K562 (cell line): Measurements from ENCODE around the gene PBRM1. TPM values are rescaled to one million over a fixed set of nuclear protein-coding genes. Genes with fewer than 3 reads are reported as not detected.
A peak's percentile ranks its signal among the peaks of the same experiment; 100 is the strongest.

Source experiments
- SMARCB1 ChIP-seq: IDR thresholded peaks from 2 replicates; pipeline ENCODE4 v1.6.1; 2011; ENCODE audit warnings: improper control_type of control experiment, low read depth; ENCODE audit not compliant: insufficient read length
- SRSF3 ChIP-seq: fragments of 200-400 bp; formaldehyde crosslinking; IDR thresholded peaks from 2 replicates; pipeline ENCODE4 v1.6.1; 2016; ENCODE audit warnings: mild to moderate bottlenecking, low read length, moderate library complexity; ENCODE audit not compliant: insufficient read depth
- TAF15 ChIP-seq: fragments of 200-400 bp; formaldehyde crosslinking; IDR thresholded peaks from 2 replicates; pipeline ENCODE4 v1.6.1; 2017; ENCODE audit warnings: mild to moderate bottlenecking, low read depth, low read length, moderate library complexity
- ZBTB8A ChIP-seq: fragments of 450-650 bp; IDR thresholded peaks from 2 replicates; pipeline ENCODE4 v1.6.1; 2018; ENCODE audit warnings: mild to moderate bottlenecking, moderate library complexity; ENCODE audit not compliant: partially characterized antibody
- ZNF121 ChIP-seq: sonication (generic); formaldehyde crosslinking; conservative IDR thresholded peaks from 2 replicates; pipeline ENCODE4 v1.8.0; 2022; ENCODE audit warnings: missing genetic modification reagents
- polyA plus RNA-seq, 8 experiments: library from polyadenylated mRNA; depleted of rRNA in 4 of 8; stranded (reverse) in 5 of 8; unstranded in 3 of 8; fragments of >200 nt; fragmentation: Nextera tagmentation in 2 of 8; fragmentation: Illumina TruSeq in 1 of 8; extraction: Ambion mirVana in 2 of 8; extraction: Trizol in 1 of 8; gene quantifications; 2 replicates each; pipeline versions ENCODE4 v1.2.1 to v1.2.3, GENCODE V29; 2011 to 2014; ENCODE audit warnings: inconsistent platforms in 1 of 8, missing spikeins in 1 of 8
- total RNA-seq, 7 experiments: library from RNA; depleted of rRNA in 6 of 7; stranded (reverse); fragments of >200 nt in 6 of 7; fragmentation: Illumina TruSeq in 2 of 7; extraction: Trizol in 2 of 7; gene quantifications; 2 replicates each; pipeline versions ENCODE4 v1.2.1 to v1.2.3, GENCODE V29; 2011 to 2021; ENCODE audit warnings: low replicate concordance in 1 of 7
- TF ChIP-seq, protein P1 (sequence below): fragments of 450-650 bp; IDR thresholded peaks from 2 replicates; pipeline ENCODE4 v1.6.1; 2016; ENCODE audit warnings: mild to moderate bottlenecking, moderate library complexity
- TF ChIP-seq, protein P2 (sequence below): sonication (generic); formaldehyde crosslinking; IDR thresholded peaks from 2 replicates; pipeline ENCODE4 v1.9.0; 2022; ENCODE audit warnings: mild to moderate bottlenecking, missing genetic modification reagents
- TF ChIP-seq, protein P3 (sequence below): fragments of 250-450 bp; sonication (Bioruptor Pico); IDR thresholded peaks from 2 replicates; pipeline ENCODE4 v1.8.0; 2021; ENCODE audit warnings: borderline replicate concordance, mild to moderate bottlenecking, moderate library complexity; ENCODE audit not compliant: poor library complexity, severe bottlenecking
- TF ChIP-seq, protein P4 (sequence below): fragments of 450-650 bp; formaldehyde crosslinking; conservative IDR thresholded peaks from 2 replicates; pipeline ENCODE4 v1.4.0; 2022; ENCODE audit warnings: mild to moderate bottlenecking, missing genetic modification characterization

Gene PBRM1
- total and polyA plus RNA-seq, 9 of the 15 experiments (the other 6 are each of a cell fraction or from before 2014, with no cell fraction given): 3.9 to 31.8 (median 19.0) TPM

DNA sequence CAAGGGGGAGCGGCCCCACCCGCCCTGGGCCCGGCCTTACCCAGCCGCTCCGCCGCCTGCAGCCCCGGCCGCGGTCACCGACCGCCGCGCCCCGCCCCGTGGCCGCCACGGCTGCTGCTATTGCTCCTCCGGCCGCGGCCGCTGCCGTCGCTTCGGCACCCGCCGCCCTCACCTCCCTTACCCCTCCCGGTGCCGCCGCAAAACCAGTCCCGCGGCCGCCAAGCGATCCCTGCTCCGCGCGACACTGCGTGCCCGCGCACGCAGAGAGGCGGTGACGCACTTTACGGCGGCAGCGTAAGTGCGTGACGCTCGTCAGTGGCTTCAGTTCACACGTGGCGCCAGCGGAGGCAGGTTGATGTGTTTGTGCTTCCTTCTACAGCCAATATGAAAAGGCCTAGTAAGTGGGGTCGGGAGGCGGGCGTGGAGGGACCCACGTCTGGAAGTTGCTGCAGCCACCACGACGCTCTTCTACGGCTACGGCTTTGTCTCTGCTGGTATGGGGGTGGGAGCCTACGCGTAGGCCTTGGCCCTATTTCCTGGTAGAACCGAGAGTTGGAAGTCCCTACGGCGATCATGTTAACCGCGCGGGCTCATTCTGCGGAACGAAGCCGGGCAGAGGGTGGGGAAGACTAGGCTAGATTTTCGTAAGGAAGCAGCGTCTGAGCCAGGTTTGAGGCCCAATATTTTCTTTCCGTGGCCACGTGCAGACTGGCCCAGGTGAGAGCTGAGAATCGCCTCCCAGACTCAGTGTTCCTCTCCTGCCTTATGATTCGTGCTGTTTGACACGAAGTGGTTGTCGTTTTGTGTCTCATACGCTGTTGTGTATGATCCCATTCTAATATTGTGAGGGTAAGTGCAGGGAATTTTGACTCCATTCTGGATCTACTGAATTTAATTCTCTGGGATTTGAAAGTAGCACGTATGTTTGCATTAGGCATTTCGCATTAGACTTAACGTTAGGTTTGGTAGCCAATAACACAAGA is at the start of gene PBRM1, which contains the start of gene GNL3 (continued):
- TF ChIP-seq, protein P1, sequence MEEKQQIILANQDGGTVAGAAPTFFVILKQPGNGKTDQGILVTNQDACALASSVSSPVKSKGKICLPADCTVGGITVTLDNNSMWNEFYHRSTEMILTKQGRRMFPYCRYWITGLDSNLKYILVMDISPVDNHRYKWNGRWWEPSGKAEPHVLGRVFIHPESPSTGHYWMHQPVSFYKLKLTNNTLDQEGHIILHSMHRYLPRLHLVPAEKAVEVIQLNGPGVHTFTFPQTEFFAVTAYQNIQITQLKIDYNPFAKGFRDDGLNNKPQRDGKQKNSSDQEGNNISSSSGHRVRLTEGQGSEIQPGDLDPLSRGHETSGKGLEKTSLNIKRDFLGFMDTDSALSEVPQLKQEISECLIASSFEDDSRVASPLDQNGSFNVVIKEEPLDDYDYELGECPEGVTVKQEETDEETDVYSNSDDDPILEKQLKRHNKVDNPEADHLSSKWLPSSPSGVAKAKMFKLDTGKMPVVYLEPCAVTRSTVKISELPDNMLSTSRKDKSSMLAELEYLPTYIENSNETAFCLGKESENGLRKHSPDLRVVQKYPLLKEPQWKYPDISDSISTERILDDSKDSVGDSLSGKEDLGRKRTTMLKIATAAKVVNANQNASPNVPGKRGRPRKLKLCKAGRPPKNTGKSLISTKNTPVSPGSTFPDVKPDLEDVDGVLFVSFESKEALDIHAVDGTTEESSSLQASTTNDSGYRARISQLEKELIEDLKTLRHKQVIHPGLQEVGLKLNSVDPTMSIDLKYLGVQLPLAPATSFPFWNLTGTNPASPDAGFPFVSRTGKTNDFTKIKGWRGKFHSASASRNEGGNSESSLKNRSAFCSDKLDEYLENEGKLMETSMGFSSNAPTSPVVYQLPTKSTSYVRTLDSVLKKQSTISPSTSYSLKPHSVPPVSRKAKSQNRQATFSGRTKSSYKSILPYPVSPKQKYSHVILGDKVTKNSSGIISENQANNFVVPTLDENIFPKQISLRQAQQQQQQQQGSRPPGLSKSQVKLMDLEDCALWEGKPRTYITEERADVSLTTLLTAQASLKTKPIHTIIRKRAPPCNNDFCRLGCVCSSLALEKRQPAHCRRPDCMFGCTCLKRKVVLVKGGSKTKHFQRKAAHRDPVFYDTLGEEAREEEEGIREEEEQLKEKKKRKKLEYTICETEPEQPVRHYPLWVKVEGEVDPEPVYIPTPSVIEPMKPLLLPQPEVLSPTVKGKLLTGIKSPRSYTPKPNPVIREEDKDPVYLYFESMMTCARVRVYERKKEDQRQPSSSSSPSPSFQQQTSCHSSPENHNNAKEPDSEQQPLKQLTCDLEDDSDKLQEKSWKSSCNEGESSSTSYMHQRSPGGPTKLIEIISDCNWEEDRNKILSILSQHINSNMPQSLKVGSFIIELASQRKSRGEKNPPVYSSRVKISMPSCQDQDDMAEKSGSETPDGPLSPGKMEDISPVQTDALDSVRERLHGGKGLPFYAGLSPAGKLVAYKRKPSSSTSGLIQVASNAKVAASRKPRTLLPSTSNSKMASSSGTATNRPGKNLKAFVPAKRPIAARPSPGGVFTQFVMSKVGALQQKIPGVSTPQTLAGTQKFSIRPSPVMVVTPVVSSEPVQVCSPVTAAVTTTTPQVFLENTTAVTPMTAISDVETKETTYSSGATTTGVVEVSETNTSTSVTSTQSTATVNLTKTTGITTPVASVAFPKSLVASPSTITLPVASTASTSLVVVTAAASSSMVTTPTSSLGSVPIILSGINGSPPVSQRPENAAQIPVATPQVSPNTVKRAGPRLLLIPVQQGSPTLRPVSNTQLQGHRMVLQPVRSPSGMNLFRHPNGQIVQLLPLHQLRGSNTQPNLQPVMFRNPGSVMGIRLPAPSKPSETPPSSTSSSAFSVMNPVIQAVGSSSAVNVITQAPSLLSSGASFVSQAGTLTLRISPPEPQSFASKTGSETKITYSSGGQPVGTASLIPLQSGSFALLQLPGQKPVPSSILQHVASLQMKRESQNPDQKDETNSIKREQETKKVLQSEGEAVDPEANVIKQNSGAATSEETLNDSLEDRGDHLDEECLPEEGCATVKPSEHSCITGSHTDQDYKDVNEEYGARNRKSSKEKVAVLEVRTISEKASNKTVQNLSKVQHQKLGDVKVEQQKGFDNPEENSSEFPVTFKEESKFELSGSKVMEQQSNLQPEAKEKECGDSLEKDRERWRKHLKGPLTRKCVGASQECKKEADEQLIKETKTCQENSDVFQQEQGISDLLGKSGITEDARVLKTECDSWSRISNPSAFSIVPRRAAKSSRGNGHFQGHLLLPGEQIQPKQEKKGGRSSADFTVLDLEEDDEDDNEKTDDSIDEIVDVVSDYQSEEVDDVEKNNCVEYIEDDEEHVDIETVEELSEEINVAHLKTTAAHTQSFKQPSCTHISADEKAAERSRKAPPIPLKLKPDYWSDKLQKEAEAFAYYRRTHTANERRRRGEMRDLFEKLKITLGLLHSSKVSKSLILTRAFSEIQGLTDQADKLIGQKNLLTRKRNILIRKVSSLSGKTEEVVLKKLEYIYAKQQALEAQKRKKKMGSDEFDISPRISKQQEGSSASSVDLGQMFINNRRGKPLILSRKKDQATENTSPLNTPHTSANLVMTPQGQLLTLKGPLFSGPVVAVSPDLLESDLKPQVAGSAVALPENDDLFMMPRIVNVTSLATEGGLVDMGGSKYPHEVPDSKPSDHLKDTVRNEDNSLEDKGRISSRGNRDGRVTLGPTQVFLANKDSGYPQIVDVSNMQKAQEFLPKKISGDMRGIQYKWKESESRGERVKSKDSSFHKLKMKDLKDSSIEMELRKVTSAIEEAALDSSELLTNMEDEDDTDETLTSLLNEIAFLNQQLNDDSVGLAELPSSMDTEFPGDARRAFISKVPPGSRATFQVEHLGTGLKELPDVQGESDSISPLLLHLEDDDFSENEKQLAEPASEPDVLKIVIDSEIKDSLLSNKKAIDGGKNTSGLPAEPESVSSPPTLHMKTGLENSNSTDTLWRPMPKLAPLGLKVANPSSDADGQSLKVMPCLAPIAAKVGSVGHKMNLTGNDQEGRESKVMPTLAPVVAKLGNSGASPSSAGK: peak; percentile 68
- TF ChIP-seq TAF15 (no peak), SMARCB1 (no peak), SRSF3 (no peak), ZNF121 (CRISPR knock-in tag) (no peak), ZBTB8A (no peak)
- TF ChIP-seq, protein P2, sequence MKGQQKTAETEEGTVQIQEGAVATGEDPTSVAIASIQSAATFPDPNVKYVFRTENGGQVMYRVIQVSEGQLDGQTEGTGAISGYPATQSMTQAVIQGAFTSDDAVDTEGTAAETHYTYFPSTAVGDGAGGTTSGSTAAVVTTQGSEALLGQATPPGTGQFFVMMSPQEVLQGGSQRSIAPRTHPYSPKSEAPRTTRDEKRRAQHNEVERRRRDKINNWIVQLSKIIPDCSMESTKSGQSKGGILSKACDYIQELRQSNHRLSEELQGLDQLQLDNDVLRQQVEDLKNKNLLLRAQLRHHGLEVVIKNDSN (CRISPR knock-in tag): peak; percentile 76
- TF ChIP-seq, protein P3, sequence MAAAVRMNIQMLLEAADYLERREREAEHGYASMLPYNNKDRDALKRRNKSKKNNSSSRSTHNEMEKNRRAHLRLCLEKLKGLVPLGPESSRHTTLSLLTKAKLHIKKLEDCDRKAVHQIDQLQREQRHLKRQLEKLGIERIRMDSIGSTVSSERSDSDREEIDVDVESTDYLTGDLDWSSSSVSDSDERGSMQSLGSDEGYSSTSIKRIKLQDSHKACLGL (CRISPR knock-in tag): peak; percentile 92
- TF ChIP-seq, protein P4, sequence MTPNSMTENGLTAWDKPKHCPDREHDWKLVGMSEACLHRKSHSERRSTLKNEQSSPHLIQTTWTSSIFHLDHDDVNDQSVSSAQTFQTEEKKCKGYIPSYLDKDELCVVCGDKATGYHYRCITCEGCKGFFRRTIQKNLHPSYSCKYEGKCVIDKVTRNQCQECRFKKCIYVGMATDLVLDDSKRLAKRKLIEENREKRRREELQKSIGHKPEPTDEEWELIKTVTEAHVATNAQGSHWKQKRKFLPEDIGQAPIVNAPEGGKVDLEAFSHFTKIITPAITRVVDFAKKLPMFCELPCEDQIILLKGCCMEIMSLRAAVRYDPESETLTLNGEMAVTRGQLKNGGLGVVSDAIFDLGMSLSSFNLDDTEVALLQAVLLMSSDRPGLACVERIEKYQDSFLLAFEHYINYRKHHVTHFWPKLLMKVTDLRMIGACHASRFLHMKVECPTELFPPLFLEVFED (CRISPR knock-in tag): no peak
